ENCODE results near the gene GRAMD4. TPM values are rescaled to one million over a fixed set of nuclear protein-coding genes. Genes with fewer than 3 reads are reported as not detected.
A peak's percentile ranks its signal among the peaks of the same experiment; 100 is the strongest.

GRAMD4 gene
- total RNA-seq, 4 donors from 2014 or later: 16.7 to 106 (median 53.3) TPM

DNA sequence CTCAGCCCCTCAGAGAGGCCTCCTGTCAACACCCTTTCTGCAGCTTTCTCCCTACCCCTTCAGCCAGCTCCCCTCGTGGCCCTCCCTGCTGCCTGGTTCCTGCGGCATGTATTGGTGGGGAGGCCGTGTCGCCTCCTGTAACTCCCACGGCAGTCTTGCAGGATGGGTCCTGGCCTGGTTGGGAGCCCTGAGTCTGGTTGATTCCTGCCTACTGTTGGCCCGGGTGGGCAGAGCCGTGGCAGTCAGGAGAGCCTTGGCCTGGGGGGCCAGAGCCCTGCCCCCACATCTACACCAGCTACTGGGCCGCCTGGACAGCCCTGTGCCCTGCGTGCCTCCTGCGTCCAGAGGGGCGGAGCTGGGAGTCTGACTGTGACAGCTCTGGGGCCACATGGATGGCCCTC is 30.3 kb upstream of the GRAMD4 start:
- DNase-seq (no peak), ATAC-seq (no peak)
- Histone ChIP-seq H3K27me3 (no peaks in the 10 kb centered on the region), H3K4me1 (peaks cover 11 to 32% of the 10 kb centered on the region in 2 donors), H3K36me3 (no peaks in the 10 kb centered on the region), H3K4me3 (no peak overlapping the region), H3K9me3 (no peaks in the 10 kb centered on the region), H3K27ac (peak overlapping the region in 1 of 4 donors; percentile 67)
- intact Hi-C loops (cut with DNase I; ENCODE audit: low total_unique reads): no loop called here
- TF ChIP-seq, protein P1, sequence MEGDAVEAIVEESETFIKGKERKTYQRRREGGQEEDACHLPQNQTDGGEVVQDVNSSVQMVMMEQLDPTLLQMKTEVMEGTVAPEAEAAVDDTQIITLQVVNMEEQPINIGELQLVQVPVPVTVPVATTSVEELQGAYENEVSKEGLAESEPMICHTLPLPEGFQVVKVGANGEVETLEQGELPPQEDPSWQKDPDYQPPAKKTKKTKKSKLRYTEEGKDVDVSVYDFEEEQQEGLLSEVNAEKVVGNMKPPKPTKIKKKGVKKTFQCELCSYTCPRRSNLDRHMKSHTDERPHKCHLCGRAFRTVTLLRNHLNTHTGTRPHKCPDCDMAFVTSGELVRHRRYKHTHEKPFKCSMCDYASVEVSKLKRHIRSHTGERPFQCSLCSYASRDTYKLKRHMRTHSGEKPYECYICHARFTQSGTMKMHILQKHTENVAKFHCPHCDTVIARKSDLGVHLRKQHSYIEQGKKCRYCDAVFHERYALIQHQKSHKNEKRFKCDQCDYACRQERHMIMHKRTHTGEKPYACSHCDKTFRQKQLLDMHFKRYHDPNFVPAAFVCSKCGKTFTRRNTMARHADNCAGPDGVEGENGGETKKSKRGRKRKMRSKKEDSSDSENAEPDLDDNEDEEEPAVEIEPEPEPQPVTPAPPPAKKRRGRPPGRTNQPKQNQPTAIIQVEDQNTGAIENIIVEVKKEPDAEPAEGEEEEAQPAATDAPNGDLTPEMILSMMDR (IDR thresholded peaks at IDR 0.05 in 4 of 5, conservative IDR thresholded peaks at IDR 0.05 in 1 of 5): no peak
- TF ChIP-seq POLR2A (IDR thresholded peaks at IDR 0.05): no peak
- in situ Hi-C loops (cut with MboI; ENCODE audit: low sequenced_read_pairs in 4 of 4): no loop called here

DNA sequence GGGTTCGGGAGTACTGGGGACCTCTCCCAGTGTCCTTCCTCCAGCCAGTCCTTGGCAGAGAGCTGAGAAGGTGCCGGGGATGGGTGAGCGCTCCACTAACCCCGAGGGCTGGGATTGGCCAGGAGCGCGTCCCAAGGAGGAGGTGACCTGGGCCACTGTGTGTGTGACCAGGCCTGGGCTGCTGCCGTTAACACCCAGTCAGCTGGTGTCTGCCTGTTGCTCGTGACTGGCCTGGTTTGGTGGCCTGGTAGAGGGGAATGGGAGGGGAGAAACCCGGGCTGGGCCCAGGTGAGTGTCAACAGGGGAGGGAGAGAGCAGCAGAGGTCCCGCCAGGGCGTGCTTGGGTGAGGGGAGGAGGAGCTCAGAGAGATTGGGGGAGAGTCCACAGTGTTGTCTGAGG is 29.9 kb upstream of the GRAMD4 start:
- Histone ChIP-seq H3K36me3 (no peaks in the 10 kb centered on the region), H3K4me1 (peaks cover 15 to 32% of the 10 kb centered on the region in 2 donors), H3K4me3 (no peak overlapping the region), H3K9me3 (no peaks in the 10 kb centered on the region), H3K27me3 (no peaks in the 10 kb centered on the region), H3K27ac (peak overlapping the region in 1 of 4 donors; percentile 67)
- ATAC-seq: peak in 1 of 2 donors; percentile 41
- DNase-seq: peak in 1 of 2 donors; percentile 52
- intact Hi-C loops (cut with DNase I; ENCODE audit: low total_unique reads) (no loop called here), in situ Hi-C loops (cut with MboI; ENCODE audit: low sequenced_read_pairs in 4 of 4) (no loop called here)
- TF ChIP-seq, protein P1 (IDR thresholded peaks at IDR 0.05 in 4 of 5, conservative IDR thresholded peaks at IDR 0.05 in 1 of 5): no peak
- no peak for TF ChIP-seq POLR2A (IDR thresholded peaks at IDR 0.05)

DNA sequence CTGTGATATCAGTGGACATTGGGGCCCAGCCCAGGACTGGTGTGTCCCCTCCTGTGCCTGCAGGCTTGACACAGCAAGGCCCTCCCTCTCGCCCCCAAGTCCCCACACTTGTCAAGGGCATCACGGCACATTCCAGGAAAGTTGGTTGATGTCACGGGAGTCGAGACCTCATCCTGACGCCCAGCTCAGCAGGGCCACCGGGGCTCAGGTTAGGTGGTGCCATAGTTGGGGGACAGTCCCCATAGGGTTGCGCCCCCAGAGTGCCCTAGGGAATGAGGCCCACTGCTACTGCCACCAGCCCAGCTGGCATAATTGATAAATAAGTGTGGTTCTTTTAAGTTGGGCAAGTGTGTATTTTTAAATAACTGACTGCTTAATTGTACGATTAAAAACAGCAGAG is 28.3 kb upstream of the GRAMD4 start:
- H3K9me3 ChIP-seq: no peaks in the 10 kb centered on the region
- no peak for ATAC-seq
- H3K27me3 ChIP-seq: no peaks in the 10 kb centered on the region
- H3K4me1 ChIP-seq: peaks cover 29 to 47% of the 10 kb centered on the region in 2 donors
- intact Hi-C loops (cut with DNase I; ENCODE audit: low total_unique reads): no loop called here
- H3K27ac ChIP-seq: peak overlapping the region; percentile 29 to 52 (median 46)
- no peaks in the 10 kb centered on the region for H3K36me3 ChIP-seq
- in situ Hi-C loops (cut with MboI; ENCODE audit: low sequenced_read_pairs in 4 of 4): no loop called here
- no peak for TF ChIP-seq POLR2A (IDR thresholded peaks at IDR 0.05)
- TF ChIP-seq, protein P1 (IDR thresholded peaks at IDR 0.05 in 4 of 5, conservative IDR thresholded peaks at IDR 0.05 in 1 of 5): no peak
- no peak for DNase-seq
- H3K4me3 ChIP-seq: peak overlapping the region in 1 of 4 donors; percentile 12

DNA sequence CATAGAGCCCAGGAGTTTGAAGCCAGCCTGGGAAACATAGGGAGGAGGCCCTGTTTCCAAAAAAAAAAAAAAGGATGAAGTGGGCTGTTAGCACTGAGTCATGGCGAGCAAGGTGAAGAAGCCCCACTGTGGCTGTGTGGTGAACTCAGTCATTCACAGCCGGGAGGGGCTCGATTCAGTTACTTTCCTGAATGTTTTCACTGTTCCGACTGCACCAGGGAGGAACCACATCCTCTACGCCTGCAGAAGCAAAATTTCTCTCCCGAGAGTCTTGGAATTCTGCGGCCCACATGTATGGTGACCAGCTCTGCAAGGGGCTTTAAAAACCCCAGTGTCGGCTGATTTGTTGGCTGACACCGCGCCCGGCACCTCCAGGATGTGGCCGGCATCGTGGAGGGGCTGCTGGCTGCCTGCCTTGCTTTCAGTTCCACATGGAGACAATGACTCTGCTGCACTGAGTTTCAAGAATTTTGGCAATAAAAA is 27.8 kb upstream of the GRAMD4 start:
- Histone ChIP-seq H3K36me3 (no peaks in the 10 kb centered on the region), H3K27ac (peak overlapping the region; percentile 29 to 52 (median 46)), H3K4me3 (peak overlapping the region in 3 of 4 donors; percentile 12 to 37 (median 24)), H3K9me3 (no peaks in the 10 kb centered on the region), H3K27me3 (no peaks in the 10 kb centered on the region), H3K4me1 (peaks cover 29 to 48% of the 10 kb centered on the region in 2 donors)
- TF ChIP-seq POLR2A (IDR thresholded peaks at IDR 0.05): no peak
- TF ChIP-seq, protein P1 (IDR thresholded peaks at IDR 0.05 in 4 of 5, conservative IDR thresholded peaks at IDR 0.05 in 1 of 5): no peak
- ATAC-seq: no peak
- in situ Hi-C loops (cut with MboI; ENCODE audit: low sequenced_read_pairs in 4 of 4) (no loop called here), intact Hi-C loops (cut with DNase I; ENCODE audit: low total_unique reads) (no loop called here)
- no peak for DNase-seq

DNA sequence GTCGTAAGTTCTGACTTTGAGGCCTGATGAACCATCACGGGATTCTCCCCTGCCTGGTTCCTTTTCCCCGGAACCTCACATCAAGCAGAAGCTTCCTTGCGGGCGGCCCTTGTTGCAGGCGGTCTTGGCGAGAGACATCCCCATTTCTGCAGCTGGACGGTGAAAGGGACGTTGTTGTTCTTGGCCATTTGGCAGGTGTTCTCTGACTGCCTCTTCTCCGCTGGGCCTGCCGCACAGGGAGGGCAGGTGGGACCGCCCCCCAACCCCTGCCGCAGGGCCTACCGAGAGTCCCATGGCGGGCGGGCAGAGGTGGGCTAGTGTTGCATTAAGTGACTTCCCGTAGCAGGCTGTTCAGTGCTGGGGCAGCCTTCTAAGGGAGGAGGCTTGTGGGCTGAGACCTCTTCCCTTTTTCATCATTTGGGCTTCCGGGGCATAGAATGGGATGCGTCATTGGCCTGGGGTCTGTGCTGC is 26.9 kb upstream of the GRAMD4 start:
- in situ Hi-C loops (cut with MboI; ENCODE audit: low sequenced_read_pairs in 4 of 4) (no loop called here), intact Hi-C loops (cut with DNase I; ENCODE audit: low total_unique reads) (no loop called here)
- peaks cover 29 to 43% of the 10 kb centered on the region in 2 donors for H3K4me1 ChIP-seq
- no peaks in the 10 kb centered on the region for H3K36me3 ChIP-seq
- no peaks in the 10 kb centered on the region for H3K9me3 ChIP-seq
- DNase-seq (peak in 1 of 2 donors; percentile 43), ATAC-seq (no peak)
- TF ChIP-seq, protein P1 (IDR thresholded peaks at IDR 0.05 in 4 of 5, conservative IDR thresholded peaks at IDR 0.05 in 1 of 5): no peak
- TF ChIP-seq POLR2A (IDR thresholded peaks at IDR 0.05): peak; percentile 11 to 31
- no peak overlapping the region for H3K4me3 ChIP-seq
- no peaks in the 10 kb centered on the region for H3K27me3 ChIP-seq
- peak overlapping the region; percentile 29 to 52 (median 43) for H3K27ac ChIP-seq

All from gastrocnemius medialis (tissue), 4 donors.